CD14-positive monocyte (primary cell): ENCODE measurements around the gene SULT1C2. TPM values are rescaled to one million over a fixed set of nuclear protein-coding genes. Genes with fewer than 3 reads are reported as not detected.

ENCODE experiments used
- DNase-seq, 3 donors: peaks; one replicate each; pipeline ENCODE4 v3.0.0-alpha.2; 2011 to 2022
- H2AFZ ChIP-seq: 2 replicates; pipeline ENCODE4 v1.6.0; 2012; ENCODE audit warnings: mild to moderate bottlenecking, low read depth, low read length, inconsistent platforms; ENCODE audit not compliant: insufficient read depth, poor library complexity, severe bottlenecking
- H3K27ac ChIP-seq, 2 donors: 1 replicate in 1 of 2; 2 replicates in 1 of 2; pipeline ENCODE4 v1.5.1; 2012 to 2013; ENCODE audit warnings: low read length in 2 of 2, control low read depth in 1 of 2, inconsistent platforms in 1 of 2, low read depth in 1 of 2, mild to moderate bottlenecking in 1 of 2
- H3K27me3 ChIP-seq, 2 donors: one replicate each; pipeline versions ENCODE4 v1.6.0 to v1.6.1; 2011 to 2013; ENCODE audit warnings: low read length in 2 of 2; ENCODE audit not compliant: control insufficient read depth in 2 of 2, insufficient read depth in 2 of 2
- H3K36me3 ChIP-seq, 2 donors: replicated peaks in 1 of 2; 1 replicate in 1 of 2; 2 replicates in 1 of 2; pipeline versions ENCODE4 v1.5.1 to v1.6.1; 2012 to 2013; ENCODE audit warnings: low read length in 2 of 2, control low read depth in 1 of 2, inconsistent platforms in 1 of 2, mild to moderate bottlenecking in 1 of 2; ENCODE audit not compliant: insufficient read depth in 2 of 2, control insufficient read depth in 1 of 2
- H3K4me1 ChIP-seq, 2 donors: 1 replicate in 1 of 2; 2 replicates in 1 of 2; pipeline versions ENCODE4 v1.5.1 to v1.6.1; 2012 to 2013; ENCODE audit warnings: low read length in 2 of 2, control low read depth in 1 of 2, inconsistent platforms in 1 of 2, mild to moderate bottlenecking in 1 of 2, moderate library complexity in 1 of 2; ENCODE audit not compliant: insufficient read depth in 2 of 2, control insufficient read depth in 1 of 2
- H3K4me2 ChIP-seq: replicated peaks from 2 replicates; pipeline ENCODE3; 2012; ENCODE audit warnings: low read length, moderate library complexity, mild to moderate bottlenecking; ENCODE audit not compliant: poor library complexity, severe bottlenecking; ENCODE audit errors: extremely low read depth
- H3K4me3 ChIP-seq, 3 experiments: fragments of 200-600 bp in 1 of 3; sonication (generic) in 1 of 3; replicated peaks in 1 of 3; 1 replicate in 2 of 3; 2 replicates in 1 of 3; pipeline ENCODE4 v1.5.1; 2011 to 2013; ENCODE audit warnings: low read length in 3 of 3, mild to moderate bottlenecking in 3 of 3, control low read depth in 2 of 3, low read depth in 2 of 3, inconsistent platforms in 1 of 3, moderate library complexity in 1 of 3
- H3K79me2 ChIP-seq: 2 replicates; pipeline ENCODE4 v1.6.0; 2012; ENCODE audit warnings: mild to moderate bottlenecking, control low read depth, inconsistent platforms, low read length, moderate library complexity; ENCODE audit not compliant: insufficient read depth
- H3K9ac ChIP-seq: 2 replicates; pipeline ENCODE4 v1.6.0; 2017; ENCODE audit warnings: low read length, mild to moderate bottlenecking; ENCODE audit not compliant: insufficient read depth, poor library complexity, severe bottlenecking
- H3K9me3 ChIP-seq, 2 donors: replicated peaks in 1 of 2; 1 replicate in 1 of 2; 2 replicates in 1 of 2; pipeline versions ENCODE4 v1.5.1 to v1.6.1; 2012 to 2013; ENCODE audit warnings: low read length in 2 of 2, control low read depth in 1 of 2; ENCODE audit not compliant: control insufficient read depth in 1 of 2, insufficient read depth in 1 of 2
- H4K20me1 ChIP-seq: 2 replicates; pipeline ENCODE4 v1.6.0; 2012; ENCODE audit warnings: mild to moderate bottlenecking, low read length, control low read depth, moderate library complexity; ENCODE audit not compliant: insufficient read depth
- H3K27ac Mint-ChIP-seq, 7 donors: one replicate each; pipeline ENCODE4 v1.8.0; 2020; ENCODE audit warnings: mild to moderate bottlenecking in 7 of 7, mixed read lengths in 7 of 7, moderate library complexity in 6 of 7, inconsistent platforms in 2 of 7
- H3K27me3 Mint-ChIP-seq, 3 donors: one replicate each; pipeline ENCODE4 v1.8.0; 2021 to 2022; ENCODE audit warnings: low read depth in 3 of 3, mild to moderate bottlenecking in 3 of 3, mixed read lengths in 3 of 3, moderate library complexity in 3 of 3, inconsistent platforms in 1 of 3
- H3K36me3 Mint-ChIP-seq, 2 donors: one replicate each; pipeline ENCODE4 v1.8.0; 2020; ENCODE audit warnings: mixed read lengths in 2 of 2, inconsistent platforms in 1 of 2, mild to moderate bottlenecking in 1 of 2
- H3K4me1 Mint-ChIP-seq: one replicate; pipeline ENCODE4 v1.8.0; 2020; ENCODE audit warnings: mild to moderate bottlenecking, mixed read lengths
- H3K4me3 Mint-ChIP-seq, 2 donors: one replicate each; pipeline ENCODE4 v1.8.0; 2020; ENCODE audit warnings: mild to moderate bottlenecking in 2 of 2, mixed read lengths in 2 of 2, moderate library complexity in 1 of 2
- H3K9me3 Mint-ChIP-seq, 7 donors: one replicate each; pipeline ENCODE4 v1.8.0; 2020 to 2022; ENCODE audit warnings: mixed read lengths in 7 of 7, mild to moderate bottlenecking in 6 of 7, moderate library complexity in 6 of 7, inconsistent platforms in 2 of 7
- WGBS: methylation state at CpG from one replicate; pipeline ENCODE4 v1.1.5; 2013; ENCODE audit warnings: missing lambda C conversion rate; ENCODE audit not compliant: insufficient coverage; 5-methylcytosine and 5-hydroxymethylcytosine counted together
- intact Hi-C, 2 donors: fragments of 100-400 bp; cut with micrococcal nuclease; formaldehyde crosslinking; loops; one replicate each; pipeline versions ENCODE4 v1.15.0 to v1.15.1; 2023
- polyA plus RNA-seq, 3 donors: library from polyadenylated mRNA; depleted of rRNA in 1 of 3; unstranded in 2 of 3; stranded (reverse) in 1 of 3; fragments of 300-500 nt in 2 of 3; fragments of >200 nt in 1 of 3; fragmentation: Illumina TruSeq in 2 of 3; gene quantifications; 1 replicate in 2 of 3; 2 replicates in 1 of 3; pipeline ENCODE4 v1.2.3, GENCODE V29; 2012 to 2021
- TF ChIP-seq, protein P1 (sequence below): fragments of 200-600 bp; IDR thresholded peaks from one replicate; pipeline ENCODE4 v1.8.0; 2022; ENCODE audit warnings: antibody characterized with exemption, mild to moderate bottlenecking

The SULT1C2 gene
- polyA plus RNA-seq, 3 donors = not detected

GRCh38 chr2:108329771-108330170 lies 41.1 kb downstream of the SULT1C2 start:
- Histone ChIP-seq H3K4me1 (no peaks in the 10 kb centered on the region), H3K27ac (no peak overlapping the region), H3K79me2 (no peaks in the 10 kb centered on the region), H4K20me1 (no peaks in the 10 kb centered on the region), H3K36me3 (no peaks in the 10 kb centered on the region), H3K9ac (no peak overlapping the region), H3K27me3 (no peaks in the 10 kb centered on the region), H3K4me3 (no peak overlapping the region), H2AFZ (no peak overlapping the region), H3K9me3 (no peaks in the 10 kb centered on the region), H3K4me2 (no peak overlapping the region)
- H3K4me1 Mint-ChIP-seq = peaks cover 5% of the 10 kb centered on the region
- no CpG with 5 or more reads among the region's 2 CpGs for WGBS
- H3K9me3 Mint-ChIP-seq = no peaks in the 10 kb centered on the region
- no peaks in the 10 kb centered on the region for H3K36me3 Mint-ChIP-seq
- intact Hi-C loops = no loop called here
- no peak for DNase-seq
- TF ChIP-seq, protein P1, sequence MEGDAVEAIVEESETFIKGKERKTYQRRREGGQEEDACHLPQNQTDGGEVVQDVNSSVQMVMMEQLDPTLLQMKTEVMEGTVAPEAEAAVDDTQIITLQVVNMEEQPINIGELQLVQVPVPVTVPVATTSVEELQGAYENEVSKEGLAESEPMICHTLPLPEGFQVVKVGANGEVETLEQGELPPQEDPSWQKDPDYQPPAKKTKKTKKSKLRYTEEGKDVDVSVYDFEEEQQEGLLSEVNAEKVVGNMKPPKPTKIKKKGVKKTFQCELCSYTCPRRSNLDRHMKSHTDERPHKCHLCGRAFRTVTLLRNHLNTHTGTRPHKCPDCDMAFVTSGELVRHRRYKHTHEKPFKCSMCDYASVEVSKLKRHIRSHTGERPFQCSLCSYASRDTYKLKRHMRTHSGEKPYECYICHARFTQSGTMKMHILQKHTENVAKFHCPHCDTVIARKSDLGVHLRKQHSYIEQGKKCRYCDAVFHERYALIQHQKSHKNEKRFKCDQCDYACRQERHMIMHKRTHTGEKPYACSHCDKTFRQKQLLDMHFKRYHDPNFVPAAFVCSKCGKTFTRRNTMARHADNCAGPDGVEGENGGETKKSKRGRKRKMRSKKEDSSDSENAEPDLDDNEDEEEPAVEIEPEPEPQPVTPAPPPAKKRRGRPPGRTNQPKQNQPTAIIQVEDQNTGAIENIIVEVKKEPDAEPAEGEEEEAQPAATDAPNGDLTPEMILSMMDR = no peak
- H3K27ac Mint-ChIP-seq = no peak overlapping the region
- H3K4me3 Mint-ChIP-seq = no peak overlapping the region
- peaks cover 0 to 4% (median 3%) of the 10 kb centered on the region in 3 donors for H3K27me3 Mint-ChIP-seq

DNA sequence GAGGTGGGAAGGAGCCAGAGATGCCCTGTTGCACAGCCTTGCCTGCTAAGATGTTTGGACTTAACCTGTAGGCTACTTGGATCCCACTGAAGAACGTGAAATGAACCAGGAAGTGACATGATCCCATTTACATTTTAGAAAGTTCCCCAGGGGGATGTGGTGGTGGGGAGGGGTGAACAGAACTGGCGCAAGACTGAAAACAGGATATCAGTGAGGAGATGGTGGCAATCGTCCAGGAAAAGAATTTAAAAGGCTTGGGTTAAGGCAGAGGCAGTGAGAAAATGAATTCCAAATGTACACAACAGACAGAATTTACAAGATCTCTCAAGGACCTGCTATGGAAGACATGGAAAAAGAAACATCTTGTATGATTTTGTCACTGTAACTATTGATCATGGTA lies 42.3 kb downstream of the SULT1C2 start:
- Histone ChIP-seq H3K4me2 (no peak overlapping the region), H3K79me2 (no peaks in the 10 kb centered on the region), H3K9ac (no peak overlapping the region), H3K4me3 (no peak overlapping the region), H3K27ac (no peak overlapping the region), H3K27me3 (no peaks in the 10 kb centered on the region), H3K4me1 (no peaks in the 10 kb centered on the region), H4K20me1 (no peaks in the 10 kb centered on the region), H2AFZ (no peak overlapping the region), H3K9me3 (no peaks in the 10 kb centered on the region), H3K36me3 (no peaks in the 10 kb centered on the region)
- Mint-ChIP-seq H3K36me3 (no peaks in the 10 kb centered on the region), H3K27ac (no peak overlapping the region), H3K9me3 (no peaks in the 10 kb centered on the region), H3K4me1 (peaks cover 5% of the 10 kb centered on the region), H3K27me3 (peaks cover 0 to 3% (median 3%) of the 10 kb centered on the region in 3 donors), H3K4me3 (no peak overlapping the region)
- no peak for DNase-seq
- intact Hi-C loops = no loop called here
- WGBS = no CpG with 5 or more reads among the region's 3 CpGs
- TF ChIP-seq, protein P1 = no peak
